H1 (cell line): Measurements from ENCODE around the gene MKKS. TPM values are rescaled to one million over a fixed set of nuclear protein-coding genes. Genes with fewer than 3 reads are reported as not detected.

Experiments
- CTCF ChIA-PET: fragments of 300-600 bp; sonication (Branson Sonifier 250); formaldehyde crosslinking; loops from one replicate; lab custom pipeline; 2021; ENCODE audit not compliant: partially characterized antibody; lab: Charles Lee
- POLR2A ChIA-PET: fragments of 300-600 bp; sonication (Branson Sonifier 250); formaldehyde crosslinking; loops from one replicate; lab custom pipeline; 2021; ENCODE audit warnings: inconsistent platforms; ENCODE audit not compliant: partially characterized antibody; lab: Charles Lee
- DNase-seq, 2 experiments: peaks; one replicate each; pipeline versions ENCODE4 v3.0.0 to v3.0.0-alpha.2; 2010 to 2022; ENCODE audit warnings: low spot score in 2 of 2, low read depth in 1 of 2, mixed read lengths in 1 of 2
- FAIRE-seq: peaks from 2 replicates; lab custom pipeline; 2011; peaks lifted over from hg19 to GRCh38; lab: Jason Lieb, UNC
- H2AFZ ChIP-seq: 2 replicates; pipeline ENCODE4 v1.8.1; 2012; ENCODE audit warnings: low read length, inconsistent platforms
- H2AK5ac ChIP-seq: 2 replicates; pipeline ENCODE4 v1.6.1; 2013; ENCODE audit warnings: low read depth, low read length
- H2BK120ac ChIP-seq: replicated peaks from 2 replicates; pipeline ENCODE3; 2013; ENCODE audit warnings: low read depth, low read length, inconsistent platforms
- H2BK12ac ChIP-seq: 2 replicates; pipeline ENCODE4 v1.6.1; 2013; ENCODE audit warnings: low read depth, low read length
- H2BK15ac ChIP-seq: 2 replicates; pipeline ENCODE4 v1.6.1; 2013; ENCODE audit warnings: low read length
- H2BK20ac ChIP-seq: 2 replicates; pipeline ENCODE4 v1.6.1; 2013; ENCODE audit warnings: low read length
- H2BK5ac ChIP-seq: 2 replicates; pipeline ENCODE4 v1.6.1; 2013; ENCODE audit warnings: low read depth, low read length
- H3K14ac ChIP-seq: 2 replicates; pipeline ENCODE4 v1.6.1; 2013; ENCODE audit warnings: inconsistent platforms; ENCODE audit not compliant: insufficient read length
- H3K18ac ChIP-seq: 2 replicates; pipeline ENCODE4 v1.6.1; 2013; ENCODE audit warnings: low read length; ENCODE audit errors: extremely low read depth
- H3K23ac ChIP-seq: 2 replicates; pipeline ENCODE4 v1.6.1; 2013; ENCODE audit warnings: inconsistent platforms; ENCODE audit not compliant: insufficient read length
- H3K23me2 ChIP-seq: 2 replicates; pipeline ENCODE4 v1.6.1; 2013; ENCODE audit warnings: low read depth, low read length
- H3K27ac ChIP-seq: 2 replicates; pipeline ENCODE4 v1.6.1; 2011; ENCODE audit warnings: low read depth, low read length, inconsistent platforms
- H3K27me3 ChIP-seq, 4 experiments: replicated peaks in 1 of 4; 1 replicate in 1 of 4; 2 replicates in 3 of 4; pipeline versions ENCODE4 v1.6.1 to v1.8.1; 2011 to 2013; ENCODE audit warnings: low read length in 3 of 4, mild to moderate bottlenecking in 3 of 4, inconsistent platforms in 2 of 4, mixed read lengths in 2 of 4, moderate library complexity in 1 of 4; ENCODE audit not compliant: control insufficient read depth in 3 of 4, insufficient read depth in 3 of 4; ENCODE audit errors: extremely low read depth in 1 of 4
- H3K36me3 ChIP-seq, 4 experiments: 2 replicates each; pipeline versions ENCODE4 v1.6.1 to v1.8.1; 2011 to 2013; ENCODE audit warnings: mild to moderate bottlenecking in 4 of 4, low read length in 3 of 4, moderate library complexity in 2 of 4, control low read depth in 1 of 4, inconsistent platforms in 1 of 4; ENCODE audit not compliant: insufficient read depth in 4 of 4, control insufficient read depth in 2 of 4
- H3K4ac ChIP-seq: replicated peaks from 2 replicates; pipeline ENCODE3; 2013; ENCODE audit warnings: low read length, low read depth, mixed read lengths, inconsistent platforms; ENCODE audit not compliant: insufficient read length
- H3K4me1 ChIP-seq, 4 experiments: replicated peaks in 1 of 4; 1 replicate in 1 of 4; 2 replicates in 3 of 4; pipeline versions ENCODE4 v1.6.1 to v1.8.1; 2011 to 2013; ENCODE audit warnings: low read length in 3 of 4, inconsistent platforms in 2 of 4, mixed read lengths in 1 of 4; ENCODE audit not compliant: insufficient read depth in 4 of 4, control insufficient read depth in 3 of 4
- H3K4me2 ChIP-seq, 2 experiments: 2 replicates each; pipeline versions ENCODE4 v1.6.1 to v1.8.1; 2011 to 2013; ENCODE audit warnings: low read depth in 2 of 2, low read length in 2 of 2, control low read depth in 1 of 2, inconsistent platforms in 1 of 2, mild to moderate bottlenecking in 1 of 2; ENCODE audit not compliant: insufficient read depth in 1 of 2
- H3K4me3 ChIP-seq, 4 experiments: fragments of 200-600, 300-600 bp in 1 of 4; sonication (generic), shearing (Covaris generic), sonication (Bioruptor Twin) in 1 of 4; 2 replicates each; pipeline versions ENCODE4 v1.5.1 to v1.8.1; 2011 to 2016; ENCODE audit warnings: low read length in 4 of 4, low read depth in 3 of 4, control low read depth in 2 of 4, inconsistent platforms in 2 of 4, mild to moderate bottlenecking in 2 of 4, mixed read lengths in 1 of 4, moderate library complexity in 1 of 4; ENCODE audit not compliant: insufficient read depth in 2 of 4; ENCODE audit errors: extremely low read depth in 1 of 4
- H3K56ac ChIP-seq: replicated peaks from 2 replicates; pipeline ENCODE3; 2013; ENCODE audit warnings: low read depth, mild to moderate bottlenecking, mixed read lengths, low read length, inconsistent platforms; ENCODE audit not compliant: insufficient read length
- H3K79me1 ChIP-seq: 2 replicates; pipeline ENCODE4 v1.6.1; 2013; ENCODE audit warnings: low read depth, low read length, control low read depth
- H3K79me2 ChIP-seq, 2 experiments: 2 replicates each; pipeline versions ENCODE4 v1.6.1 to v1.8.1; 2012 to 2013; ENCODE audit warnings: low read length in 2 of 2, mild to moderate bottlenecking in 2 of 2, inconsistent platforms in 1 of 2; ENCODE audit not compliant: insufficient read depth in 2 of 2, control insufficient read depth in 1 of 2
- H3K9ac ChIP-seq, 4 experiments: replicated peaks in 1 of 4; 1 replicate in 1 of 4; 2 replicates in 3 of 4; pipeline versions ENCODE4 v1.6.1 to v1.8.1; 2011 to 2013; ENCODE audit warnings: low read depth in 3 of 4, low read length in 3 of 4, control low read depth in 2 of 4, mild to moderate bottlenecking in 2 of 4, moderate library complexity in 2 of 4, inconsistent platforms in 1 of 4; ENCODE audit errors: extremely low read depth in 1 of 4
- H3K9me3 ChIP-seq, 2 experiments: 2 replicates each; pipeline versions ENCODE4 v1.6.1 to v1.8.1; 2012 to 2013; ENCODE audit warnings: mild to moderate bottlenecking in 2 of 2, moderate library complexity in 2 of 2, control low read depth in 1 of 2, inconsistent platforms in 1 of 2, low read depth in 1 of 2, low read length in 1 of 2, mixed read lengths in 1 of 2; ENCODE audit not compliant: insufficient read depth in 2 of 2
- H4K20me1 ChIP-seq, 2 experiments: replicated peaks in 1 of 2; 2 replicates each; pipeline versions ENCODE3 to v1.8.1; 2011 to 2013; ENCODE audit warnings: inconsistent platforms in 2 of 2, low read length in 2 of 2, mild to moderate bottlenecking in 1 of 2; ENCODE audit not compliant: insufficient read depth in 2 of 2, control insufficient read depth in 1 of 2
- H4K5ac ChIP-seq: 2 replicates; pipeline ENCODE4 v1.6.1; 2013; ENCODE audit warnings: low read length, low read depth, mixed read lengths, inconsistent platforms; ENCODE audit not compliant: insufficient read length
- H4K8ac ChIP-seq: 2 replicates; pipeline ENCODE4 v1.8.0; 2013; ENCODE audit warnings: mild to moderate bottlenecking, moderate library complexity, low read length, inconsistent platforms; ENCODE audit not compliant: insufficient read depth; ENCODE audit errors: extremely low read depth
- H4K91ac ChIP-seq: replicated peaks from 2 replicates; pipeline ENCODE3; 2013; ENCODE audit warnings: low read length, mixed read lengths, inconsistent platforms; ENCODE audit not compliant: insufficient read length
- JUN ChIP-seq: IDR thresholded peaks from 2 replicates; pipeline ENCODE4 v1.6.1; 2011; ENCODE audit warnings: low read depth, mild to moderate bottlenecking, improper control_type of control experiment, low read length
- SP1 ChIP-seq: IDR thresholded peaks from 2 replicates; pipeline ENCODE4 v1.6.1; 2011; ENCODE audit warnings: low read depth, low read length
- SUZ12 ChIP-seq: fragments of 200-600 bp; sonication (generic); IDR thresholded peaks from 2 replicates; pipeline ENCODE4 v1.6.1; 2012; ENCODE audit warnings: mild to moderate bottlenecking, inconsistent platforms, low read length, moderate library complexity, mixed read lengths
- WGBS, 2 experiments: shearing (Covaris generic) in 1 of 2; methylation state at CpG; one replicate each; pipeline versions ENCODE4 v1.1.6 to v1.1.7; 2013 to 2015; ENCODE audit warnings: low lambda C conversion rate in 2 of 2, mixed read lengths in 2 of 2, inconsistent platforms in 1 of 2, low coverage in 1 of 2, missing lambda C conversion rate in 1 of 2; ENCODE audit not compliant: insufficient replicate concordance in 2 of 2, insufficient coverage in 1 of 2, insufficient read length in 1 of 2; ENCODE audit errors: extremely low coverage in 1 of 2, missing lambda C conversion rate in 1 of 2; 5-methylcytosine and 5-hydroxymethylcytosine counted together
- polyA plus RNA-seq, 7 experiments: library from polyadenylated mRNA; depleted of rRNA in 3 of 7; stranded (reverse) in 5 of 7; unstranded in 2 of 7; fragments of >200 nt in 5 of 7; fragments of 200-250 nt in 2 of 7; gene quantifications; 1 replicate in 5 of 7; 2 replicates in 1 of 7; 4 replicates in 1 of 7; pipeline versions ENCODE4 v1.2.1 to v1.2.3, GENCODE V29; 2011 to 2013; ENCODE audit warnings: missing spikeins in 2 of 7, mixed read lengths in 2 of 7
- total RNA-seq: library from RNA; stranded (reverse); fragmentation: NEBNext Ultra II Directional; extraction: Animal tissue kit (Norgen Biotek cat#: 25700); gene quantifications from 2 replicates; pipeline ENCODE4 v1.2.1, GENCODE V29; 2021

MKKS gene
- total and polyA plus RNA-seq, 2 of the 8 experiments (the other 6 are each of a cell fraction or from before 2014, with no cell fraction given), result 15.9 to 24.8 TPM

- Histone ChIP-seq H2AK5ac (no peak overlapping the region), H3K18ac (no peak overlapping the region; the same call in 1 of the 2 replicates), H3K27ac (0 out of 2 replicates have a peak overlapping the region, but pooled peaks have one; percentile 8), H3K56ac (no peak overlapping the region), H3K9ac (no peak overlapping the region), H3K4me2 (peak overlapping the region; percentile 35 to 36; a peak in 2 of 4 replicates), H3K36me3 (peaks cover 0 to 3% (median under 1%) of the 10 kb centered on the region in 4 experiments; a peak in 2 of 8 replicates), H3K79me2 (peaks cover 0 to 11% of the 10 kb centered on the region in 2 experiments; a peak in 2 of 4 replicates), H2BK15ac (no peak overlapping the region), H4K5ac (no peak overlapping the region), H2BK12ac (peak overlapping the region; percentile 73), H3K27me3 (no peaks in the 10 kb centered on the region), H3K4me1 (peaks cover 0 to 26% (median 22%) of the 10 kb centered on the region in 4 experiments; a peak in 5 of 7 replicates), H2BK5ac (no peak overlapping the region), H4K91ac (peak overlapping the region; percentile 8), H2BK120ac (no peak overlapping the region), H4K8ac (no peak overlapping the region), H3K79me1 (no peaks in the 10 kb centered on the region), H3K23ac (no peak overlapping the region), H3K23me2 (no peaks in the 10 kb centered on the region), H3K4me3 (no peak overlapping the region), H3K9me3 (peaks cover 0 to 5% of the 10 kb centered on the region in 2 experiments; a peak in 1 of 4 replicates), H2AFZ (no peak overlapping the region), H4K20me1 (no peaks in the 10 kb centered on the region), H3K14ac (no peak overlapping the region), H3K4ac (no peak overlapping the region), H2BK20ac (peak overlapping the region; percentile 64; the same call in 1 of the 2 replicates)
- DNase-seq (no peak), FAIRE-seq (no peak)
- ChIA-PET CTCF (interaction anchor here (0.7 to 3.6 kb wide), 6 partner anchors 10 to 799 kb away, joined by 3 to 26 read pairs (median 4); no protein-coding TSS in a partner anchor), POLR2A (interaction anchor here (0.6 to 2.5 kb wide), 3 partner anchors 9 to 33 kb away, joined by 3 to 10 read pairs (median 3); partner anchors contain the start of genes MKKS and SLX4IP)
- WGBS, 2 experiments, result 53% methylated on average over 3 of the region's 3 CpGs; no CpG with 5 or more reads in 1 of the 2 experiments
- no peak for TF ChIP-seq SP1
- TF ChIP-seq JUN, result no peak
- TF ChIP-seq SUZ12, result no peak
Measured at GRCh38 chr20:10467681-10468339, 33.8 kb upstream of the MKKS start.
